NCI-H1048 (cell line): ENCODE results near the gene RPP40.
"Not testable (repeated sequence)": the region's sequence is repeated elsewhere in the genome, so short reads cannot be mapped to it uniquely, and the experiment has no call there.

Source experiments
- DNase-seq: peaks from one replicate; lab custom pipeline; 2025; lab: John Stamatoyannopoulos, UW

RPP40 gene

GRCh38 chr6:5003604-5004372 is at the start of gene RPP40:
RPP40 (minus strand) TSS chr6:5004037; CDS start chr6:5004002, 35 bp downstream.
- peak; percentile 94 for DNase-seq

- DNase-seq = no peak
Observed at GRCh38 chr6:5053038-5053437, 49.2 kb upstream of the RPP40 start.

GRCh38 chr6:5051394-5051793 is 47.6 kb upstream of the RPP40 start:
- no peak for DNase-seq

- DNase-seq = no peak
Observed at GRCh38 chr6:5050009-5050408, 46.2 kb upstream of the RPP40 start.

GRCh38 chr6:5046430-5046829 is 42.6 kb upstream of the RPP40 start:
- no peak for DNase-seq

GRCh38 chr6:5045416-5045815 is 41.6 kb upstream of the RPP40 start:
- no peak for DNase-seq

- no peak for DNase-seq
Observed at GRCh38 chr6:5044866-5045265, 41.0 kb upstream of the RPP40 start.

- DNase-seq = no peak
Observed at GRCh38 chr6:5042436-5042835, 38.6 kb upstream of the RPP40 start.

- no peak for DNase-seq
Observed at GRCh38 chr6:5041955-5042354, 38.1 kb upstream of the RPP40 start.

GRCh38 chr6:5036269-5036668 is 32.4 kb upstream of the RPP40 start:
- no peak for DNase-seq

- DNase-seq = no peak
Observed at GRCh38 chr6:5034736-5035135, 30.9 kb upstream of the RPP40 start.

- DNase-seq = no peak
Observed at GRCh38 chr6:5034328-5034727, 30.5 kb upstream of the RPP40 start.

- DNase-seq = not testable (repeated sequence)
Observed at GRCh38 chr6:5033214-5033904, 29.5 kb upstream of the RPP40 start.

GRCh38 chr6:5032706-5033105 is 28.9 kb upstream of the RPP40 start:
- not testable (repeated sequence) for DNase-seq

- no peak for DNase-seq
Observed at GRCh38 chr6:5031150-5031549, 27.3 kb upstream of the RPP40 start.

GRCh38 chr6:5030596-5031136 is 26.8 kb upstream of the RPP40 start:
- DNase-seq = peak; percentile 59

- no peak for DNase-seq
Observed at GRCh38 chr6:5029609-5030008, 25.8 kb upstream of the RPP40 start.

- no peak for DNase-seq
Observed at GRCh38 chr6:5028921-5029320, 25.1 kb upstream of the RPP40 start.

GRCh38 chr6:5028301-5028700 is 24.5 kb upstream of the RPP40 start:
- DNase-seq = no peak

GRCh38 chr6:5025911-5026819 is 22.3 kb upstream of the RPP40 start:
- no peak for DNase-seq

- DNase-seq = no peak
Observed at GRCh38 chr6:5023923-5024322, 20.1 kb upstream of the RPP40 start.

- DNase-seq = no peak
Observed at GRCh38 chr6:5020142-5020541, 16.3 kb upstream of the RPP40 start.
